GM18867 (cell line): ENCODE measurements around the gene DGKQ.

ENCODE experiments used
- ATAC-seq: cut with Tn5 transposase; IDR thresholded peaks from one replicate; pipeline ENCODE4 v1.9.1; 2021; ENCODE audit warnings: mild to moderate bottlenecking, moderate library complexity; ENCODE audit not compliant: unreplicated experiment

Gene DGKQ

GRCh38 chr4:963276-964225 lies 9.8 kb downstream of the DGKQ start:
- no peak for ATAC-seq

GRCh38 chr4:962231-963208 lies 10.8 kb downstream of the DGKQ start:
- no peak for ATAC-seq

GRCh38 chr4:961351-962230 lies 11.8 kb downstream of the DGKQ start:
- ATAC-seq, result no peak

- ATAC-seq, result no peak
Observed at GRCh38 chr4:960636-961350, 12.6 kb downstream of the DGKQ start.

GRCh38 chr4:960140-960635 lies 13.2 kb downstream of the DGKQ start:
- ATAC-seq, result no peak

GRCh38 chr4:959338-960139 lies 13.8 kb downstream of the DGKQ start:
- no peak for ATAC-seq

- no peak for ATAC-seq
Observed at GRCh38 chr4:958696-959337, 14.6 kb downstream of the DGKQ start.

- no peak for ATAC-seq
Observed at GRCh38 chr4:958314-958665, 15.1 kb downstream of the DGKQ start.

GRCh38 chr4:957581-958313 lies 15.6 kb downstream of the DGKQ start:
- no peak for ATAC-seq

- ATAC-seq, result no peak
Observed at GRCh38 chr4:957231-957580, 16.2 kb downstream of the DGKQ start.

- ATAC-seq, result no peak
Observed at GRCh38 chr4:956531-957230, 16.7 kb downstream of the DGKQ start.

- ATAC-seq, result no peak
Observed at GRCh38 chr4:955931-956381, 17.4 kb downstream of the DGKQ start.

GRCh38 chr4:955161-955921 lies 18.0 kb downstream of the DGKQ start:
- no peak for ATAC-seq

GRCh38 chr4:954211-955020 lies 19.0 kb downstream of the DGKQ start:
- no peak for ATAC-seq

- no peak for ATAC-seq
Observed at GRCh38 chr4:953574-953915, 19.8 kb downstream of the DGKQ start.
